Activated CD4-positive, alpha-beta T cell treated with anti-CD3 and anti-CD28 coated beads, Interleukin-2, amount 10 ng/mL, durations not matched to agents 7 days and 5 days (primary cell): ENCODE data around the gene GRM4. TPM values are rescaled to one million over a fixed set of nuclear protein-coding genes. Genes with fewer than 3 reads are reported as not detected.
A peak's percentile ranks its signal among the peaks of the same experiment; 100 is the strongest.
"Not testable (repeated sequence)": the region's sequence is repeated elsewhere in the genome, so short reads cannot be mapped to it uniquely, and the experiment has no call there.

Source experiments
- CTCF ChIA-PET: fragments of 350-600 bp; sonication (Branson Sonifier 250); formaldehyde crosslinking; loops from one replicate; lab custom pipeline; 2021; ENCODE audit warnings: antibody characterized with exemption; lab: Charles Lee
- POLR2A ChIA-PET: fragments of 350-600 bp; sonication (Branson Sonifier 250); formaldehyde crosslinking; loops from one replicate; lab custom pipeline; 2021; ENCODE audit warnings: antibody characterized with exemption; lab: Charles Lee
- DNase-seq: peaks from one replicate; pipeline ENCODE4 v3.0.0-alpha.2; 2020
- H3K27ac Mint-ChIP-seq: one replicate; pipeline ENCODE4 v1.8.0; 2021; ENCODE audit warnings: mild to moderate bottlenecking, moderate library complexity, mixed read lengths
- H3K27me3 Mint-ChIP-seq: one replicate; pipeline ENCODE4 v1.8.0; 2021; ENCODE audit warnings: mixed read lengths
- H3K36me3 Mint-ChIP-seq: one replicate; pipeline ENCODE4 v1.8.0; 2021; ENCODE audit warnings: low read depth, mixed read lengths
- H3K4me1 Mint-ChIP-seq: one replicate; pipeline ENCODE4 v1.8.0; 2021; ENCODE audit warnings: mixed read lengths
- H3K4me3 Mint-ChIP-seq: one replicate; pipeline ENCODE4 v1.8.0; 2021; ENCODE audit warnings: mild to moderate bottlenecking, moderate library complexity, mixed read lengths
- H3K9me3 Mint-ChIP-seq: one replicate; pipeline ENCODE4 v1.8.0; 2021; ENCODE audit warnings: mixed read lengths
- total RNA-seq, 2 experiments: library from RNA; stranded (reverse); gene quantifications; one replicate each; pipeline ENCODE4 v1.2.3, GENCODE V29; 2021

GRM4 gene
- total RNA-seq, 2 experiments from 2014 or later, result not detected

DNA sequence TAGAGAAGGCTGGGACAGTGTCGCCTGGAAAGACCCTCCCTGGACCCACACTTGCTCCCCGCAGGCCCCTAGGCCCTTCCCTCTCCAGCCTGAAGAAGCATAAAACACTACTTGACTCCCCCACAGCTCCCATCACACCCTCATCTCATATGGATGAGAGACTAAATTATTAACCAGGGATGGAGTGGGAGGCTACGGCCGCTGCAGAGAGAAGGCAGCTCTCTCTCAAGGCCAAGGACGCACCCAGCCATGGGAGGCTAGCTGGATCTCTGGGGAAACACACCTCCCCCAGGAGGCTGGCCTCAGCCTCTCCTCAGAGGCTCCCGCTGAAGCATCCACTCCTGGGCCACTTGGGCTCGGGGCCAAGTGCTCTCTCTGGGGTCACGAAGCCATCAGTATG, 102.5 kb downstream of the GRM4 start:
- no peak for DNase-seq
- Mint-ChIP-seq H3K36me3 (no peaks in the 10 kb centered on the region), H3K4me1 (peaks cover 9% of the 10 kb centered on the region), H3K9me3 (no peaks in the 10 kb centered on the region), H3K27ac (no peak overlapping the region), H3K27me3 (peaks cover 2% of the 10 kb centered on the region), H3K4me3 (no peak overlapping the region)
- ChIA-PET CTCF (interaction anchor here (1.4 to 1.7 kb wide), 2 partner anchors 12 to 272 kb away, joined by 3 to 5 read pairs; no protein-coding TSS in a partner anchor), POLR2A (no interaction called here)

DNA sequence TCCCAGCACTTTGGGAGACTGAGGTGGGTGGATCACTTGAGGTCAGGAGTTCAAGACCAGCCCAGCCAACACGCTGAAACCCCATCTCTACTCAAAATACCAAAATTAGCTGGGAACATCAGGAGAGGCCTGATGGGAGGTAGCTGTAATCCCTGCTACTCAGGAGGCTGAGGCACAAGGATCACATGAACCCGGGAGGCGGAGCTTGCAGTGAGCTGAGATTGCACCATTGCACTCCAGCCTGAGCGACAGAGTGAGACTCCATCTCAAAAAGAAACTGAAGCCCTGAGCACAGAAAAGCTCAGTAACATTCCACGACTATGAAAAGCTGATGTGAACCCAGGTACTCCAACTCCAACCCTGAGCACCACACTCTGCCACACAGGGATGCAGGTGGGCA, 103.9 kb downstream of the GRM4 start:
- POLR2A ChIA-PET, H3K4me3 Mint-ChIP-seq, H3K36me3 Mint-ChIP-seq, H3K4me1 Mint-ChIP-seq, H3K9me3 Mint-ChIP-seq, DNase-seq, H3K27ac Mint-ChIP-seq, H3K27me3 Mint-ChIP-seq: not testable (repeated sequence)
- CTCF ChIA-PET, result interaction anchor here (1.0 to 1.7 kb wide), 2 partner anchors 13 to 100 kb away, joined by 3 to 5 read pairs; no protein-coding TSS in a partner anchor

GRCh38 chr6:34041385-34041784, 104.5 kb downstream of the GRM4 start:
- no peak for DNase-seq
- H3K9me3 Mint-ChIP-seq, result no peaks in the 10 kb centered on the region
- H3K4me3 Mint-ChIP-seq, result no peak overlapping the region
- peak overlapping the region; percentile 47 for H3K27ac Mint-ChIP-seq
- no peaks in the 10 kb centered on the region for H3K36me3 Mint-ChIP-seq
- H3K4me1 Mint-ChIP-seq, result peaks cover 9% of the 10 kb centered on the region
- H3K27me3 Mint-ChIP-seq, result peaks cover 2% of the 10 kb centered on the region
- ChIA-PET CTCF (interaction anchor here (1.7 kb wide), 1 partner anchor 14 kb away, joined by 5 read pairs; no protein-coding TSS in a partner anchor), POLR2A (no interaction called here)

DNA sequence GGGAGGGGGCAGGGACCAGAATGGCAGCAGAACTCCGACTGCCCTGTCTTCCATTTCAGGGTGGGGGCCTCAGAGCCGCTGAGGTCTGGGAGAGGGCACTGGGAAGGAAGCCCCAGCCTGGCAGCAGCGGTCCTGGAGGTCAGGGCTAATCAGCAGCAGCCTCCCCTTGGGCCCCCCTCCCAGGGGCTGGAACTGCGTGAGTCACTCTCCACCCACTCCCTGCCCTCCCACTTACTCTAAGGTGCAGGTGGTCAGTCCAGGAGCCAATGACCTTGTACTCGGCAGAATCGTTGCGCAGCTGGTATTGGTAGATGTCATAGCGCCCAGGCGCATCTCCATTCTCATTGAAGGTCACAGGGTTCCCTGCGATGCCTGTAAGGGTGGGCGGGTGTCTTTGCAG, 105.9 kb downstream of the GRM4 start:
- peaks cover 7% of the 10 kb centered on the region for H3K4me1 Mint-ChIP-seq

DNA sequence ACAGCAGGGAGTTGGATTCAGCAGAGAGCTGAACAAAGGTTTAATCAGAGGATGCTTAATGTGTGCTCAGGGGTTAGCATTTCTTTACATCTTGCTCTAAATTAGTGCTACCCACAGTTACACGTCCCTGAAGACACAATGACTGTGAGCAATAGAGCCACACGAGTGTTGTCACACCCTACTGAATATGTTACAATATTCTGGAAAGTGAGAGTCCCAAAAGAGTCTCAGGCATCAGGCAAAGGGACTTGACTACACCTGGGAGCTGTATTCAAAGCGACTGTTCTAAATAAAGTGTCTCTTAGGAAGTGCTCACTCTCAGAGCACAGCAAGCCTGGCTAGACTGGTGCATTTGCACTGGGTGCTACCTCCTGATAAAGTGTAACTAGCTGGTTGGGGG, 108.7 kb downstream of the GRM4 start:
- Mint-ChIP-seq H3K27ac (no peak overlapping the region), H3K27me3 (no peaks in the 10 kb centered on the region), H3K9me3 (no peaks in the 10 kb centered on the region), H3K36me3 (no peaks in the 10 kb centered on the region), H3K4me3 (no peak overlapping the region), H3K4me1 (no peaks in the 10 kb centered on the region)
- POLR2A ChIA-PET, result no interaction called here
- no peak for DNase-seq
- CTCF ChIA-PET, result interaction anchor here (2.1 to 2.2 kb wide), 3 partner anchors 9 to 266 kb away, joined by 5 to 9 read pairs (median 7); no protein-coding TSS in a partner anchor

More for the DNA sequence above, 105.9 kb downstream of the GRM4 start:
- ChIA-PET POLR2A (no interaction called here), CTCF (interaction anchor here (0.7 kb wide), 1 partner anchor 76 kb away, joined by 3 read pairs; no protein-coding TSS in a partner anchor)
- Mint-ChIP-seq H3K27ac (no peak overlapping the region), H3K27me3 (no peaks in the 10 kb centered on the region), H3K9me3 (no peaks in the 10 kb centered on the region), H3K4me3 (no peak overlapping the region), H3K36me3 (no peaks in the 10 kb centered on the region)
- DNase-seq, result no peak

DNA sequence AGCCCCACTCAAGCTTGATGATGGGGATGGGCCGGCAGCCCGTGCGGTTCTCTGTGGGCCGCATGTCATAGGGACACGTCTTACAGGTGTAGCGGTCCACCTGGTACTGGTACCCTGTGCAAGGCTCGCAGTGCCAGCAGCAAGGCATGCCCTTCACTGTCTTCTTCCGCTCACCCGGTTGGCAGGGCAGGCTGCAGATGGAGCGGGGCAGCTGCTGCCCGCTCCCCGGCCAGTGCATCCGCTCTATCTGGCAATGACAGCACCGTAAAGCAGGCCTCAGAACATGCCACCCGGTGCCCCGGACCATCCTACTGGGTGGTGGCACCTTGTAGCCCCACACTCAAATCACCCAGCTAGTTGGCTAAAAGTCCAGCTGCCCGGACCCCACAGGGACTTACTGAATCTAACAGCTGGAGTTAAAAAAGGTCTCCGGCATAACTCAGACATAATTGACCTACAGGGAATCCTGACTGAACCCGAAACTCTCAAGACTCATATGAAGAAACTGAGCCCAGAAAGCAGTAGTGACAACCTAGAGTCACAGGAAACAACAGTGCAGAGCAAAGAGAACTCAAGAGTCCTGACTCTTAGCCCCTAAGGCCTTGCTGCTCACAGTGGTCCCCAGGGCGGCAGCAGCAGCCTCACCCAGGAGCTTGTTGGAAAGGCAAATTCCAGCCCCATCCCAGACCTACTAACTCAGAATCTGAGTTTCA, 109.4 kb downstream of the GRM4 start:
- Mint-ChIP-seq H3K4me3 (no peak overlapping the region), H3K4me1 (no peaks in the 10 kb centered on the region), H3K9me3 (no peaks in the 10 kb centered on the region), H3K27ac (no peak overlapping the region), H3K27me3 (no peaks in the 10 kb centered on the region), H3K36me3 (no peaks in the 10 kb centered on the region)
- ChIA-PET POLR2A (no interaction called here), CTCF (interaction anchor here (2.1 to 2.2 kb wide), 3 partner anchors 9 to 265 kb away, joined by 5 to 9 read pairs (median 7); no protein-coding TSS in a partner anchor)
- DNase-seq, result no peak

- no peaks in the 10 kb centered on the region for H3K36me3 Mint-ChIP-seq
- H3K4me1 Mint-ChIP-seq, result no peaks in the 10 kb centered on the region
- DNase-seq, result no peak
- CTCF ChIA-PET, result interaction anchor here (2.2 kb wide), 1 partner anchor 19 kb away, joined by 5 read pairs; no protein-coding TSS in a partner anchor
- no peak overlapping the region for H3K27ac Mint-ChIP-seq
- no peaks in the 10 kb centered on the region for H3K9me3 Mint-ChIP-seq
- no peaks in the 10 kb centered on the region for H3K27me3 Mint-ChIP-seq
- POLR2A ChIA-PET, result no interaction called here
- no peak overlapping the region for H3K4me3 Mint-ChIP-seq
Measured at GRCh38 chr6:34035704-34036356, 110.1 kb downstream of the GRM4 start.

DNA sequence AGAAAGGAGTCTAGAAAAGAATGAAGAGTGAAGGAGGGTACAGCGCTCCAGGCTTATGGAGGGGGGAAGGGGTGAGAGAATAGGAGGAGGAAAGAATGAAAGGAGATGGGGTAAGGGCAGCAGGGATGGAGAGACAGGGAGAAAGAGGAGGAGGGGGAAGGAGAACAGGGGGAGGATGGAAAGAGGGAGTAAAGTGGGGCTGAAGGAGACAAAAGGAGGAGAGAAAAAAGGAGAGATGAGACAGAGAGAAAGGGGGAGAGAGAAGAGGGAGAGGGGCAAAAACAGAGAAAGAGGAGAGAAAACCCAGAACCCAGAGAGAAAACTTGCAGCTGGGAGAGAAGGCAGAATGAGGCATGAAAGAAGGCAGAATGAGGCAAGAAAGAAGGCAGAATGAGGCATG, 110.7 kb downstream of the GRM4 start:
- no peaks in the 10 kb centered on the region for H3K36me3 Mint-ChIP-seq
- no peaks in the 10 kb centered on the region for H3K4me1 Mint-ChIP-seq
- H3K4me3 Mint-ChIP-seq, result no peak overlapping the region
- H3K27me3 Mint-ChIP-seq, result no peaks in the 10 kb centered on the region
- DNase-seq, result no peak
- ChIA-PET CTCF (no interaction called here), POLR2A (no interaction called here)
- no peaks in the 10 kb centered on the region for H3K9me3 Mint-ChIP-seq
- no peak overlapping the region for H3K27ac Mint-ChIP-seq

DNA sequence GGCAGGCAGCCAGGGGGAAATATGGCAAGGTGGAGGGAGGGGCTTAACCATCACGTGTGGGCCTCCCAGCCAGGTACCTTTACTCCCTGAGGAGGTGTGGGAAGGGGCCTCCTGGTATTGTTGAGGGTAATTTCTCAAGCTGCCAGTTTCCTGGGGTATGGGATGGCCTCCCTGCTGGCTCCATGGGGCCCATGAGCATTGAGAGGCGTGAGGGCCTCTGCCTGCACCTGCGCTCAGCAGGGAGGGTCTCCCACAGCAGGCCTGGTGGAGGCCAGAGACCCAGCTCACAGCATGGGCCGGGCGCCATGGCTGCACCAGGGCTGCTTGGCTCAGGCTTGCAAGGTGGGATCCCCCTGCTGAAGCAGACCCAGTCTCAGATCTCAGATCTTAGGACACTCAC, 113.0 kb downstream of the GRM4 start:
- Mint-ChIP-seq H3K27ac (no peak overlapping the region), H3K4me3 (no peak overlapping the region), H3K27me3 (no peaks in the 10 kb centered on the region), H3K36me3 (no peaks in the 10 kb centered on the region), H3K9me3 (no peaks in the 10 kb centered on the region), H3K4me1 (no peaks in the 10 kb centered on the region)
- no peak for DNase-seq
- POLR2A ChIA-PET, result no interaction called here
- CTCF ChIA-PET, result interaction anchor here (0.6 to 1.2 kb wide), 3 partner anchors 192 to 321 kb away, joined by 3 read pairs; no protein-coding TSS in a partner anchor

GRCh38 chr6:34031625-34032383, 114.1 kb downstream of the GRM4 start:
- no peak overlapping the region for H3K27ac Mint-ChIP-seq
- H3K27me3 Mint-ChIP-seq, result no peaks in the 10 kb centered on the region
- POLR2A ChIA-PET, result no interaction called here
- no peaks in the 10 kb centered on the region for H3K9me3 Mint-ChIP-seq
- H3K36me3 Mint-ChIP-seq, result no peaks in the 10 kb centered on the region
- H3K4me1 Mint-ChIP-seq, result no peaks in the 10 kb centered on the region
- DNase-seq, result no peak
- no peak overlapping the region for H3K4me3 Mint-ChIP-seq
- CTCF ChIA-PET, result no interaction called here

- Mint-ChIP-seq H3K4me3 (no peak overlapping the region), H3K4me1 (no peaks in the 10 kb centered on the region), H3K27me3 (no peaks in the 10 kb centered on the region), H3K27ac (no peak overlapping the region), H3K36me3 (no peaks in the 10 kb centered on the region), H3K9me3 (no peaks in the 10 kb centered on the region)
- POLR2A ChIA-PET, result no interaction called here
- no peak for DNase-seq
- CTCF ChIA-PET, result no interaction called here
Measured at GRCh38 chr6:34030831-34031624, 114.9 kb downstream of the GRM4 start.
